HG02798 (cell line): ENCODE results near the gene NEDD9.

Experiments
- ATAC-seq: cut with Tn5 transposase; IDR thresholded peaks from one replicate; pipeline ENCODE4 v1.9.1; 2021; ENCODE audit warnings: mild to moderate bottlenecking; ENCODE audit not compliant: unreplicated experiment, poor library complexity

NEDD9 gene, protein sequence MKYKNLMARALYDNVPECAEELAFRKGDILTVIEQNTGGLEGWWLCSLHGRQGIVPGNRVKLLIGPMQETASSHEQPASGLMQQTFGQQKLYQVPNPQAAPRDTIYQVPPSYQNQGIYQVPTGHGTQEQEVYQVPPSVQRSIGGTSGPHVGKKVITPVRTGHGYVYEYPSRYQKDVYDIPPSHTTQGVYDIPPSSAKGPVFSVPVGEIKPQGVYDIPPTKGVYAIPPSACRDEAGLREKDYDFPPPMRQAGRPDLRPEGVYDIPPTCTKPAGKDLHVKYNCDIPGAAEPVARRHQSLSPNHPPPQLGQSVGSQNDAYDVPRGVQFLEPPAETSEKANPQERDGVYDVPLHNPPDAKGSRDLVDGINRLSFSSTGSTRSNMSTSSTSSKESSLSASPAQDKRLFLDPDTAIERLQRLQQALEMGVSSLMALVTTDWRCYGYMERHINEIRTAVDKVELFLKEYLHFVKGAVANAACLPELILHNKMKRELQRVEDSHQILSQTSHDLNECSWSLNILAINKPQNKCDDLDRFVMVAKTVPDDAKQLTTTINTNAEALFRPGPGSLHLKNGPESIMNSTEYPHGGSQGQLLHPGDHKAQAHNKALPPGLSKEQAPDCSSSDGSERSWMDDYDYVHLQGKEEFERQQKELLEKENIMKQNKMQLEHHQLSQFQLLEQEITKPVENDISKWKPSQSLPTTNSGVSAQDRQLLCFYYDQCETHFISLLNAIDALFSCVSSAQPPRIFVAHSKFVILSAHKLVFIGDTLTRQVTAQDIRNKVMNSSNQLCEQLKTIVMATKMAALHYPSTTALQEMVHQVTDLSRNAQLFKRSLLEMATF

DNA sequence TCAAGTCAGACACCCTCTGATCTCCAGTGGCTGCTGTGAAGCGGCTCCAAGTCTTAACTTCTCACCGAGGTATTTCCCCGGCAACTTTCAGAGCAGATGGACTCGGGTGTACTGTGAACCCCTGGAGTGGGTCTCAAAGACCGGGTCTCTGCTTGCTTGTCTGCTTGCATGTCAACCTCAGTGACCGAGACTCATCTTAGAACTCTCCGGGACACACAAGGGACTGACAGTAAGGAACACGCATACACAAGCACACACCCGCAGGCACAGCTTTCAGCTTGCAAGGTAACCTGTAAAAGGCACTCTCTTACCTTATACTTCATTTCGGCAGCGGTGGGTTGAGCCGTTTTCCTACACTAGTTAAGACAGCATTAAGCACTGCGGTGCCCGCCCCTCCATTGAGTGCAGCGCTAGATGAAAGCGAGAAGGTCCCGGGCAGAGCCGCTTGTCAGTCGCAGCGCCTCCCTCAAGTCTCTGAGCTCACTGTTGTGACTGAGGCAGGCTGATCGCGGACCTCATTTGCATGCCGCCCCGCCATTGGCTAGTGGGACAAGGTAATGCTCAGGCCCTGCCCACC is at the start of gene NEDD9:
NEDD9 (minus strand) TSS at position 476 of the 577 bp plus-strand sequence; CDS start at position 323, 153 bp downstream.
- peak; percentile 99 for ATAC-seq

DNA sequence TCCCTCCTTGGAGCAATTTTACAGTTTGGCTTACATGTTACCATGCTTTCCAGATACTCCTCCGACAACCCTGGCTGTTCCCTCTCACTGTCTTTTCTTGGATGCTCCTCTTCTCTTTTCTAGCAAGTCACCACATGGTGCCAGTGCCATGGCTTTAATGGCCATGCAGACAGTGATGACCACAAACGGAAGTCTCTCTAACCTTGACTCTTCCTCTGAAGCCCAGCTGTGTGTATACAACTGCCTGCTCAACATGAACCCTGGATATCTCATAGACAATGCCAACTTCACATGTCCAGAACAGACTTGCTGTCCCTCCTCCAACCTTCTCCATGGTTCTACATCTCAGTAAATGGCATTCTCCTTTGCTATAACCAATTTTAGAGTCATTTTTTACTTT is 49.8 kb upstream of the NEDD9 start:
- ATAC-seq = no peak

DNA sequence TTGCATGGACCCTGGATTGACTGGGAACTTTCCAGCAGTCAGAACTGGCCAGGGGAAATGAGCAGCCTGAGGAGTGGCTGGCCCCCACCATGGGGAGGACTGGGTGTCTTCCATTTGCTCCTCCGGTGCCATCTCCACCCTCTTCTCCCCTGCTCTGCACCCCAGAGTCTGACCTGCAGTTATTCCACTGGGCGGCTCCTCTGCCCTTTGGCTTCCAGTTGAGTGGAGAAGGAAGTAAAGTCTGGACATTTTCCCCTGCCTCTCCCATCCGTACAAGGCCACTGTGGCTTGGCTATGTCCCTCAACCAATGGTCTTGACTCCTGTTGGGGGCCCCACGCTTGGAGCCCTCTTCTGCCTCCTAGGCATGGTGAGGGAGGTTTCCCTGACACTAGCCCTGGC is 47.9 kb upstream of the NEDD9 start:
- ATAC-seq = no peak

DNA sequence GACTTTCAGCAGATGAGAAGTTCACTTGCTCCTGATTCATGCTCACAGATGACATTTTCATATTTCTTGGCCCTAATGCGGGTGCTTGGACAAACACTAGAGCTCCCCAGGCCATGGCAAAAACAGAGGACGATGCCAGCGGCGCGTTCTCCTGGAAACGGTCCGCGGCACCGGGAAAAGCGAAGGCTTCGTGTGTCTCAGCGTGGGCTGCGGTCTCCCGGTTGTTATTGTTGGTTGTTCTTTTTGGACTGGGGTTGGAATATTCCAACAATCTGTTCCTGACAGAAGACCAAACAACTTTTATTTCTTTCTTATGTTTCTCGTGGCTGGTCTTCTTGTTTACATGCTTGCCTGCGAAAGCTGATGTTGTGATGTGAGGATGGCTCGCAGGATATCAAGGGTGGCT is 46.8 kb upstream of the NEDD9 start:
- ATAC-seq = no peak

DNA sequence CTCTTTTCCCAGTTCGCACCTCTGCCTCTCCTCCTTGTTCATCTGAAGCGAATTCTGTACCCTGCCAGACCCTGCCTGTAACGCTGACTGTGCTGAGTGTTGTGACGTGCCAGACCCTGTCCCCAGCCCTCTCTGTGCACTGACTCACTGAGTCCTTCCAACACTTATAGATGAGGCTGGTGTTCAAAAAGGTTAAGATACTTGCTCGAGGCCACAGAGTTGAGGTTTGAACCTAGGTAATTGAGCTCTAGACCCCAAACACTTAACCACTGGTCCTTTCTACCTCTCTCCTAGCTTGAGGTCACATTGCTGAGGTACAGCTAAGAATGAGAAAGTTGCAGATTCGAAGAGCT is 45.7 kb upstream of the NEDD9 start:
- ATAC-seq = peak; percentile 33

DNA sequence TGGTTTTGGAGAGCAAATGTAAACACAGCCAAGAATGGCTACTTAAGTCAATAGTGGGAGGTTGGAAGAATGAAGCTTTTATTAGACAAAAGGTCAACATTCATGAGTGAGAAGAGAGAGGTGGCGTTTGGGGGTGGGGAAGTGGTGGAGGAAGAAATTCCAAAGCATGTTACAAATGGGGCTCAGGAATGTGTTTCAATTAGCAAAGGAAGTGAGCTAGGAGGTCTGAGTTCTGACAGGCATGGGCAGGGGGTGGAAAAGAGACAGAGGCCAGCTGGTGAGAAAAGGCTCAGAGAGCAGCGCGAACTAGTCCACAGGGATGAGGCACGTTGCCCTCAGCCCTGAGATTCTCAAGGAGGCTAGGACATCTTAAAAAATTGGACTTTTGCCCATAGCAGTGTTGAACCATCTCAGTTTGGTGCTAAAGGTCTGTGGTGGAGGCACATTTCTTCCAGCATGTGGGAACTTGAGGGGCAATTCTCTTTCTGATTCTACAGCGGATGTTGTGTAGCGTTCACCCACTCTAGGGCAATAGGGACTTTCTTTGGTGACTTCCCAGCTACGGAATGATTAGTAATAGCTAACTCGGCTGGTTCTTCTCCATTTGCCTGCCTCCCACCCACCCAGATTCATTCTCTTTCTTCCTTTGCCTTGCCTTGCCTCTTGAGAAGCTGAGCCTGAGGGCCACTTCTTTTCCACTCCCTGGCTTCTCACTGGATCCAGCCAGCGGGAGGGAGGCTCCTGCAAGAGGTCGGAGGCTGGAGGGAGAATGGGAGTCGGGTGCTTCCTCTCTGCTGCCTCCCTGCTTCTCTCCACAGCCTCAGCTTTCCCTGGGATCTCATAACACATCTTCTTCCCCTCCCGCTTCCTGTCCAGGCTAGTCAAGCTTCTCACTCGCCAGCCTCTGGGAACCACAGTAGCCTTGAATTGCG is 45.1 kb upstream of the NEDD9 start:
- ATAC-seq = peak; percentile 44

DNA sequence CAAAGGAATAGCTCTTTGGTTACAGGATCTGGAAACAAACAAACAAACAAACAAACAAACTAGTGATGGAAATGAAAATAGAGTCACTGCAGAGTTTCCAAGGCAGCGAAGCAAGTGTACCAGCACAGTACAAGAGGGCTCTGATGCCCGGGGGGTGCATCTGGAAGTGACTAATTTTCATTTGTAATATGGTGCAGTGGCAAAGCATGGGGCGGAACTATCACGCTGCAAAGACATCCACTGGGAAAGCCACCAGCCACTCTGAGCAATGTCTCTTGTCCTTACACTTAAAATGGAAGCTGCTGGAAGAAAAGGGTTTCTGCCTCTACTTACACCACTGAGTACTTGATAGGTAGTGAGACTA is 44.4 kb upstream of the NEDD9 start:
- ATAC-seq = no peak

DNA sequence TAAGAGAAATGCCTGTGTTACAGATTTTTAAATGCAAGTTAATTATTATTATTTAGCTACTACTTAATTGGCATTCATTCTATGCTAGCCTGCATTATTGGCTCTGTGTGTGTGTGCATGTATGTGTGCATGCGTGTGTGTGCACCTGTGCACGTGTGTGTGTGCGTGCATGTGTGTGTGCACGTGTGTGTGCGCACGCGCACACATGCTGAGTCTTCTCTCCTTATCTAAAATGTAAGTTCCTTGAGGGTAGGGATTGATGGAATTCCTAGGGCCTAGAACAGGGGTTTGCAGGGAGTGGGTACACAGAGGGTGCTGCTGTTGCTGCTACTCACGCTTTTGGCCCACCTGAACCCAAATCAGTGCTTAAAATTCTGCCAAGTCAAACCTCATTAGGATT is 43.8 kb upstream of the NEDD9 start:
- ATAC-seq = no peak

DNA sequence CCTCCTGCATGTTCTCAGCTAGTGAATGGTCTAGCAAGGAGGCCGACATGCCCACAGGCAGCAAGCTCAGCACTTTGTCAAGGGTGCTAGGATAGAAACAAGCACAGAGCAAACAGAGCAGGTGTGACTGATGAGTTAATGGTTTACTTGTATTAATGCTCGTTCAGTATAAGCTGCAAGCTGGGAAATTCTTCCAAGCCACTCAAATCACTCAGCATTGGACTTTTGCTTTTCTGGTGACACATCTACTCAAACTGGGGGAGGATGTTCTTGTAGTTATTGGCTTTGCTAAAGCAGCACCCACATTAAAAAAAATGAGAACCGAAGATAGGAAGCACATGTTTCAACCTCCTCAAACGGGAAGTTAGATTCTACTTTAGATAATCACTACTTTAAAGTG is 43.1 kb upstream of the NEDD9 start:
- peak; percentile 80 for ATAC-seq

DNA sequence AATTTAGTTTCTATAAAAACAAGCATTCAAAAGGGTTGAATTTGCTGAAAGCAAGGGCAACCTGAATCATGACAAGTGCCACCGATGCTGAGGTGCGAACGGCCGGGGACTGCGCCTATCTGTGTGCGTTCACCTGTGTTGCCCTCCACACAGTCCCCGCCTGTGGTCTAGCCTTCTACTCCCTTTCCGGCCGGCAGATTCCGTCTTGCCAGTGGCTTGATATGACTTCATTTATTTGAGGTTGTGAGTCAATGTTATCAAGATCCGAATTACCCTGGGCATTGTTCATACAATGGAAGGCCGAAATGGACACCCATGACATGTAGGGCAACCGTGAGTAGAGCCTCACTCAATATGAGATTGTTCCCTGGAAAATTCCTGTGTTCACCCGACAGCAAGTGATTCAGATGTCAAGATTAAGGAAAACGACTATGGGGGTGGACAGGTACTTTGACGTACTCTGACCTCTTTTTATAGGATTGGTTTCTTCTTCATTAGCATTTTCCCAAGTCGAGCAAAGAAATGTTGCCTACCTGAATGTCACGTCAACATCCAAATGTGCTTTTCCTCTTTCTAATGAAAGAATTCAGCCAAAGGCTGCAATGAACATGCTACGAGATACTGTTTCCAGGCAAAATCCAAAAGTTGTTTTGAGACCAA is 41.1 kb upstream of the NEDD9 start:
- ATAC-seq = no peak

DNA sequence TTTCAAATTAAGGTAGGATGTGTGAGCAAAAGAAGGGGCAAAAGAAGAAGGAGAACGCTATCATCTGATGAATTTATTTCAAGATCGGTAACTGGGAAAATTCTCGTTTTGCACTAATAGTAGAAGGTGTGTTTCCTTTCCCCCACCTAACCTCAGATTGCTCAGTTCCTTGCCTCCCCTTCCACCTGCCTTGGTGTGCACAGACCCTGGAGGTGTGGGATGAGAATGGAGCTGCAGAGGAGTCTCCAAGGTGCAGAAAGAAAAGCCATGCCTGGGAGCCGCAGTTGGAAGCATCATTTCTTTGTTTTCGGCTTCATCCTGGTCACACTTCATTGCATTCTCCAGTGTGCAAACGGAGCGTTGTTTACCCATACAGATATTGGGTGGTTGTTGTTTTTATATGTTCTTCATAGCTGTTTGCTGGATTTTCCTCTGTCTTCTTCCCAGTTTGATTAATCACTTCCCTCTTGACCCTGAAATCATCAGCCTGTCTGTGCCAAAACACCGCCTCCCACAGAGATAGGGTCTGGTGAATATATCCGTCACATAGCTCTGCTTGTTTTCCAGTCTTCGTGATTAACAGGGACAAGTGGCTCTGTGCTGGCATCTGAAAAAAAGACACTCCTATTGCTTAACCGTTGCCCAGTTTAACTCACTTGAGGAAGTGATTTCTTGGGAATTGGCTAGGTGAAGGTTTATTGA is 40.2 kb upstream of the NEDD9 start:
- ATAC-seq = no peak

DNA sequence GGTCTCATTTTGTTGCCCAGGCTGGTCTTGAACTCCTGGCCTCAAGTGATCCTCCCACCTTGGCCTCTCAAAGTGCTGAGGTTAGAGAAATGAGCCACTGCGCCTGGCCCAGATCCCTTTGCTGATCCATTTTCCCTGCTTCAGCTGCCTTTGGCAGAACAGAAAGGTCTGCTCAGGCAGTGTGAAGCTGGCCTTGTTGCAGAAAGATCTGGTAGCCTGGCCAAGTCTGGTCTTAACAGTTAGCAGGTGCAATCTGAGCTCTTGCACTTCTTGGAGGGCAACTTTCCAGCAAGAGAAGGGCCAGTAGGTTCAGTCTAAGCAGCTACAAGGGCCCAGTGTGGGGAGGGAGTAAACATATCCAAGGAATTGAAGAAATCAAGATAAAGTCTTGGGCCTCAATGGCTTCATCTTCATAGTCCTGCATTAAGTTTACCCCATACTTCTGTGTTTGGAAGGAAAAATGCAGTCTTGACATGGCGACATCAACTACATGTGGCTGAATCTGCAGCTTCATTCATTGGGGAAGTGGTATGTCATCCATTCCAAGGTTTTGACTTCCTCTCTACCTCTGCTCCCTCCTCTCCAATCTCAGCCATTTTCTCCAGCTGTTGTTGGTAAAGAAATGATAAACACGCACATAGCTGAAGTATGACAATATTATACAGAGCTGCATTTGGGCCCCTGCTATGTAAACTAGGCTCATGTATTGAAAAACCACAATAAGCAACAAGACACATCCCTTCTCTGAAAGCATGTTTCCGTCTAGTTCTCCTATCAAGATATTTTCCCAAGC is 39.0 kb upstream of the NEDD9 start:
- no peak for ATAC-seq

DNA sequence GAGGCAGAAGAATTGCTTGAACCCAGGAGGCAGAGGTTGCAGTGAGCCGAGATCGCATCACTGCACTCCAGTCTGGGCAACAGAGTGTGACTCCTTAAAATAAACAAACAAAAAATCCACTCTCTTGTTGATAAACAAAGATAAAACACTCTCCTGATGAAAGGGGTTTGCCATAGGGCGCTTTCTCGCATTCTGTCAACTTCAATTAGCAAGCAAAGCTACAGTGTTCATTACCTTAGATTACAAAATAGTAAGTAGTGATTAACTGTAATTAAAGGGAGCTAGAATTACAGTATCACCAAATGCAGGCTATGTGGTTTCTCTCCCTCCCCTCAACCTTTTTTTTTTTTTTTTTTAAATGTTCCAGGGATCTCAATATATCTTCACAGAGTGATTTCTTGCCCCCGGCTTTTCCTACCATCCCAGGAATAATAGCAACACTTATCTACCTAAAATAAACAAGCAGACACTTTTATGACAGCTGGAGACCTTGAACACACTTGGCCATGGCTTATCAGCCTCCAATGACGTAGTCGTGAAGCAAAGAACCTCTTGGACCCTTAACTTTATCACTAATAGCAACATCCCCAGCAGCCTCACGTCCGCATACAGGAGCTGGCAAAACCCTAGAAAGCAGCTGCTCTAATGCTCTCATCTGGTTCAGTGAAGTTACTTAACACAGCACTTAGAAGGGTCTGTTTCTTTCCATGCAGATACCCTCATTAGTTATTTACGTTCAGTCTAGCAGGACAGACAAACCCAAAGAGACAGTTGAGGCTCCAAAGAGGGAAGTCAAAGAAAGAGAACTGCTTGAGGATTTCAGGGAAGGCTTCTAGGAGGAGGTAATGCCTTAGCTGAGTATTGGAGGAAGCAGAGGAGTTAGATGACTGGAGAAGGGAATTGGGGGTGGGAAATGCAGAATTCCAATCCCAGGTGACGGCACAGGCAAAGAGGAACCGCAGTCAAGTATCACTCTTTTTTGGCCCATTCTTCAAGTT is 37.9 kb upstream of the NEDD9 start:
- ATAC-seq = no peak

DNA sequence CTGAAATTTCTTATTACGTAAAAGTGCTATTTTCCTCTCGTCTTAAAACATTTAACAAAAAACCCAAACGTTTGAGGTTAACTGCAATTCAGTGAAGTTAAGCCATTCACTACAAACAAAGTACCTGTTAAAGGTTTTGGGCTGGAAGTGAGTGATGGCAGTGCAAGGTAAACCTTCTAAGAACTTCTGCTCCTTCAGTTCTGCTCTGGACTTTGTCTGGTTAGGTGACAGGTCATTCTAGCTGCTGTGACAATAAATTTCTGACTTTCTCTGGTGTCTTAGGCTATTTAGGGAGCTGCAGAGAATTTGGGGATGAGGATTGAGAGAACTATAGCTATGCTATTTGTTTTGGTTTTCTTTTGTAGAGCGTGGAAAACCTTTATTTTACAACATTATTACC is 36.5 kb upstream of the NEDD9 start:
- no peak for ATAC-seq

DNA sequence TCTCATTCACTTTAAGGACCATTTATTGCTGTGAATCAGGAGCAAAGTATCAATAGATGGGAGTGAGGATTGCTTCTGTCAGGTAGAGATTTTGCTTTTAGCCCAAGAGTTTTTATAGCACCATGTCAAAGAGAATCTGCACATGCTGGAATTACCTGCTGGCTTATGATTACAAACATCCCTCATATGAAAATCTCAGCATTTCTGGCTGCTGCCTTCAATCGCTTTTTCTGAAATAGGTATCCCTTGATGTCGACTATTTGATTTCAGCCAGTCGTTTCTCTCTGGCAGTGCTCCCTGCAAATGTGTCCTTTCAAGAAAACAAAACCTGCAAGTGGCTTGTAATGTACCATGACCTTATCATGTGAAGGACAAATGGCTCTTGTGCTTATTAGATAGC is 34.5 kb upstream of the NEDD9 start:
- ATAC-seq = no peak

DNA sequence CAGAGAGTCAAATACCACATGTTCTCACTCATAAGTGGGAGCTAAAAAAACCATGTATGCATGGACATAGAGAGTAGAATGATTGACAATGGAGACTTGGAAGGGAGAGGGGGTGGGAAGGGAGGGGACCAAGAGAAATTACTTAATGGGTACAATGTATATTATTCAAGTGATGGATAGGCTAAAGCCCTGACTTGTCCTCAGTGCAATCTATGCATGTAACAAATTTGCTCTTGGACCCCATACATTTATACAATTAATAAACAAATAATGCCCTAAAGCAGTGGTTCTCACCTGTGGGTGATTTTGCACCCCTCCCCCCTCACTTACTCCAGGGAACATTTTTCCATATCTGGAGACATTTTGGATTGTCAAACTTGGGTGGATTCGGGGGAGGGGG is 33.5 kb upstream of the NEDD9 start:
- no peak for ATAC-seq

DNA sequence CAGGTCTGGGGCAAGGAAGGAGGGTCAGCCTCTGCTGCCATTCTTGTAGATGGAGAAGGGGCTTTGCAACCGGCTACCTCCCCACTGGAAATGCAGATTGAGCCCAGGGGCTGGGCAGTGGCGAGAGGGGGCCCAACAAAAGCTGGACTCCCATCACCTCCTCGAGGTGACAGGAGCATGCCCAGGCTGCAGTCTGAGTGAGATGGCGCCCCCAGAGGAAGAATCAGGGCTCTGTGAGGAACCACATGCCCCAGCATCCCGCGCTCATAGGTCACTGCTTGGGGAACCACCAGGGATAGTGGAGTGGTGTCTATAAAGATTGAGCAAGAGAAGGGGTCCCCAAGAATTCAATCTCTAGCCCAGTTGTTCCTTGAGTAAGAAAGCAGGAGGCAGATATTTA is 31.6 kb upstream of the NEDD9 start:
- ATAC-seq = no peak
